ENCODE measurements around the gene KAT6B.

Gene KAT6B

GRCh38 chr10:74987339-74988053, 161.1 kb downstream of the KAT6B start:
- no peak for TF ChIP-seq CTCF (IDR thresholded peaks at IDR 0.05; ENCODE audit: low read depth, low read length, missing control alignments)
- no peak for DNase-seq (ENCODE audit: low read depth)
- H3K4me3 ChIP-seq (ENCODE audit: low read depth, low read length), result no peak overlapping the region

GRCh38 chr10:74988054-74988775, 161.8 kb downstream of the KAT6B start:
- no peak overlapping the region for H3K4me3 ChIP-seq (ENCODE audit: low read depth, low read length)
- no peak for TF ChIP-seq CTCF (IDR thresholded peaks at IDR 0.05; ENCODE audit: low read depth, low read length, missing control alignments)
- no peak for DNase-seq (ENCODE audit: low read depth)

GRCh38 chr10:74988832-74989561, 162.6 kb downstream of the KAT6B start:
- no peak for TF ChIP-seq CTCF (IDR thresholded peaks at IDR 0.05; ENCODE audit: low read depth, low read length, missing control alignments)
- no peak overlapping the region for H3K4me3 ChIP-seq (ENCODE audit: low read depth, low read length)
- no peak for DNase-seq (ENCODE audit: low read depth)

GRCh38 chr10:74991435-74991834, 165.0 kb downstream of the KAT6B start:
- no peak for DNase-seq (ENCODE audit: low read depth)
- peak; percentile 55 for TF ChIP-seq CTCF (IDR thresholded peaks at IDR 0.05; ENCODE audit: low read depth, low read length, missing control alignments)
- no peak overlapping the region for H3K4me3 ChIP-seq (ENCODE audit: low read depth, low read length)

- TF ChIP-seq CTCF (IDR thresholded peaks at IDR 0.05; ENCODE audit: low read depth, low read length, missing control alignments), result no peak
Measured at GRCh38 chr10:74992068-74992467, 165.7 kb downstream of the KAT6B start.

GRCh38 chr10:74993649-74994048, 167.2 kb downstream of the KAT6B start:
- TF ChIP-seq CTCF (IDR thresholded peaks at IDR 0.05; ENCODE audit: low read depth, low read length, missing control alignments), result no peak
- no peak overlapping the region for H3K4me3 ChIP-seq (ENCODE audit: low read depth, low read length)
- no peak for DNase-seq (ENCODE audit: low read depth)

More at GRCh38 chr10:74992068-74992467, 165.7 kb downstream of the KAT6B start:
- no peak overlapping the region for H3K4me3 ChIP-seq (ENCODE audit: low read depth, low read length)
- DNase-seq (ENCODE audit: low read depth), result no peak

Measured in GM12864 (cell line).